H7 (cell line): Measurements from ENCODE around the gene DHRS1. TPM values are rescaled to one million over a fixed set of nuclear protein-coding genes. Genes with fewer than 3 reads are reported as not detected.
A peak's percentile ranks its signal among the peaks of the same experiment; 100 is the strongest.

Source experiments
- DNase-seq: peaks from one replicate; pipeline ENCODE4 v3.0.0; 2012
- H3K27me3 ChIP-seq: 2 replicates; pipeline ENCODE4 v1.6.0; 2011; ENCODE audit warnings: mild to moderate bottlenecking, low read length; ENCODE audit not compliant: control insufficient read depth, insufficient read depth
- H3K36me3 ChIP-seq: replicated peaks from 2 replicates; pipeline ENCODE4 v1.5.1; 2011; ENCODE audit warnings: low read length; ENCODE audit not compliant: control insufficient read depth, insufficient read depth
- H3K4me3 ChIP-seq: 2 replicates; pipeline ENCODE4 v1.5.1; 2011; ENCODE audit warnings: low read depth, mild to moderate bottlenecking, control low read depth, low read length, moderate library complexity; ENCODE audit not compliant: insufficient read depth
- total RNA-seq: library from RNA; depleted of rRNA; stranded (reverse); fragments of >200 nt; shearing (Covaris generic); gene quantifications from 2 replicates; pipeline ENCODE4 v1.2.3, GENCODE V29; 2014

The DHRS1 gene
- total RNA-seq, 1 experiment from 2014 or later, result 18.8 TPM

DNA sequence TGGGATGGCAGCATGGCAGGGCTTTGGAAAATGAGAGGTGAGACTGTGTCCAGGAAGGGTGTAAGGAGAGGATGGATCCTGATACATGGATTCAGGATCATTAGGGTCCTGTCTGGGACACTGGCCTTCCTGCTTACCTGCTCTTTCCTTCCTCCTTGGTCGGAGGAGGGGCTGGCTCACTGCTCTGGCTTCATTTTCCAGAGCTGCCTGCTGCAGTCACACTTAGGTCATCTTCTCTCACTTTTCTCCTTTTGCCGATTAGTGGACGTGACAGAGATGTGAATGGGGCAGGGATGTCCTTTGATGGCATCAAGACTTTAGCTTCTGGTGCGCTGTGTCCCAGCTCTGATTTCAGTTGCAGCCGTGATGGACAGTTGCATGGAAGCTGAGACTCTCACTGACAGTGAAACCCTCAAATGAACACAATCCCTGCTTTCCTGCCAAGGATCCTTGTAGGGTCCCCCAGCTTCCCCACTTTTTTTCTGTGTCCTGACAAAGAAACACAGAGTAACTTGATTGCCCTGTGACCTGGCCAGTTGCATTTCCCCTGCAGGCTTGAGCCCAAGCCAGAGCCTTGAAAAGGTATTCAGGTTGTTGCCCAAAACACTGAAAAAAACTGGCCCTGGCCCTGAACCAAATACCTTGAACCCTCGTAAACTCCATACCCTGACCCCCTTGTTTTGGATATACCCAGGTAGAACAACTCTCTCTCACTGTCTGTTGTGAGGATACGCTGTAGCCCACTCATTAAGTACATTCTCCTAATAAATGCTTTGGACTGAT lies 9.0 kb upstream of the DHRS1 start:
- Histone ChIP-seq H3K4me3 (no peak overlapping the region), H3K36me3 (peaks cover 32% of the 10 kb centered on the region), H3K27me3 (no peaks in the 10 kb centered on the region)
- no peak for DNase-seq

DNA sequence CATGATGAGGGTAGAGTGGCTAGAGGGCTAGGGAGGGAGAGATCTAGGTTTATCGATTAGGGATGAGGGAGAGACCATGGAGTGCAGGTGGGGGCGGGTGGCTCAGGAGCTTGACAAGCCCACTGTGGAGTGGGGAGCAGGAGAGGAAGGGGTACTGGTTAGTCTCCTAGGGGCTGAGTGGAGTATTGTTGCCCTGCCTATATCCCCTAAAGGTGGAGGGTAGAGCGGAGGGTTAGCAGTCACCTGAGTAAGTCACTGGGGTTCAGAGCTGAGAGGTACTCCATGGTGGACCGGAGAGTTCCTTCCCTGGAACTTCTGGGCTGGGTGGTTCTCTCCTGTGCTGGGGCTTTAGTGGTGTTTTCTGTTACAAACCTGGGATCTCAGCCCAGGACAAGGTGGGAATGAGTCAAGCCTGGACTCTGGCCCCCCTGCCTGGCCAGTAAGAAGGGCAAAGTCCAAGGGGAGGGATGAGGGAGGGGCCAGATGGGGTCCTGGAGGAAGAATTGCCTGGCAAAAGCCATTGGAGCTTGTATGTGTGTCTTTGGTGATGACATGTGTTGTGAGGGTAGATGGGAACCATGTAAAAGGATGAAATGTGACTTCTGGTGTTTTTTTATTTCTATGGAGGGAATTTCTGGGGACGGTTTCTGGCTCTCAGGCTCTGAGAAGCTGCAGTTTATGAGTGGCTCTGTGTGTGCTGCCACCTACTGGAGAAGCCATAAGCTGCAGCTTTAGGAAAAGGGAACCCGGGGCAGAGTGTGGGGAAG lies 8.2 kb upstream of the DHRS1 start, which contains the start of gene CIDEB:
CIDEB (minus strand) TSS at position 403 of the 767 bp plus-strand sequence; CDS start at position 284, 119 bp downstream.
- Histone ChIP-seq H3K4me3 (no peak within 1 kb of the TSS), H3K36me3 (peaks cover 36% of the 10 kb centered on the region)
- DNase-seq, result peak; percentile 90

DNA sequence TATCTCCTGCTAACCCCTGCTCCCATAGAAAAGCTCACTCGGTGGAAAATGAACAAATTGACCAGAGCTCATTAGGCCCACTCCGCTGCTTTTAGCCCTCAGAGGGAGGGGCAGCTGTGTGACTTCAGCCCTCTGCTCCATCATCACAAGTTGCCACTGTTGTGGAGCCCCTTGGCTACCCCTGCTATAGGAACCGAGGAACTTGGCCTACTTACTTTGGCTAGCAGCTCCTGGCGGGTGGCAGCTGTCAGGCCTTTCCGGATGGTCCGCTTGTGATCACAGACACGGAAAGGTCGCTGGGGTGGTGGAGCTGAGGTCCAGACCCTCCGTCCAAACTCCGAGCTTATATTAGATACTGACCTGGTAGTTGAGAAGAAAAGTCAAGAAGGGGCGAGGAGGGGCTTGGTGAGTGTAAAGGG lies 7.6 kb upstream of the DHRS1 start:
- DNase-seq, result no peak
- Histone ChIP-seq H3K27me3 (no peaks in the 10 kb centered on the region), H3K36me3 (peaks cover 42% of the 10 kb centered on the region), H3K4me3 (no peak overlapping the region)

More for the DNA sequence above, 8.2 kb upstream of the DHRS1 start, which contains the start of gene CIDEB:
- H3K27me3 ChIP-seq, result no peaks in the 10 kb centered on the region

DNA sequence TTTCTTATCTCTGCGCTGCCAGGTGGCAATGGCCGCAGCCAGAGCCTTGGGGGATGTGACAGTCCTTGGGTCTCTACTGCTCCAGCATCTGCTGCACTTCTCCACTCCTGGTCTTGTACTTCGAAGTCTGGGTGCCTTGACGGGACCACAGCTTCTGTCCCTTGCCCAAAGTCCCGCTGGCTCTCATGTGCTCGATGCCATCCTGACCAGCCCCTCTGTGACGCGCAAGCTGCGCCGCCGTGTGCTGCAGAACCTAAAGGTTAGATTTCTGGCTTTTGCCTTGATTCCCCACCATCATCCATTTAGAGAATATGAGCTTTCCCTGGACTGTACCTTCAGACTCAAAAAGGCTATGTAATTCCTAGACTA lies 4.4 kb upstream of the DHRS1 start:
- Histone ChIP-seq H3K36me3 (peaks cover 47% of the 10 kb centered on the region), H3K27me3 (no peaks in the 10 kb centered on the region), H3K4me3 (no peak overlapping the region)
- no peak for DNase-seq

DNA sequence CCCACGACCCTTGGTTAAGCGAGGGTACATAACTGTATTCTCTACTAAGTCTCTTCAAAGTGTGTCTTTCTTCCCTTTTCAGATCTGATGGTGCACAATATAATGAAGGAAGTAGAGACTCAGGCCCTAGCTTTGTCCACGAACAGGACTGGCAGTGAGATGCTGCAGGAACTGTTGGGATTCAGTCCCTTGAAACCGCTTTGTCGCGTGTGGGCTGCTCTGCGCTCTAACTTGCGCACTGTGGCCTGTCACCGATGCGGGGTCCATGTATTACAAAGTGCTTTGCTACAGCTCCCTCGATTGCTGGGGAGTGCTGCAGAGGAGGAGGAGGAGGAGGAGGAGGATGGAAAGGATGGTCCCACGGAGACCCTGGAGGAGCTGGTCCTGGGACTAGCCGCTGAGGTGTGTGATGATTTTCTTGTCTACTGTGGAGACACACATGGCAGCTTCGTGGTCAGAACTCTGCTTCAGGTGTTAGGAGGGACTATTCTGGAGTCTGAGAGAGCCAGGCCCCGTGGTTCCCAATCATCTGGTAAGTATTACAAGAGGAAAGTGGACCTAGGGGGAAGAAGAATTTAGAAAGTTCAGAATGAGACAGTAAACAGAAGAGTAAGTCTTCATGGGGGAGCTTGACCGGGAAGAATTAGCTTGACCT lies 873 bp upstream of the DHRS1 start:
- peaks cover 35% of the 10 kb centered on the region for H3K36me3 ChIP-seq
- no peak for DNase-seq

DNA sequence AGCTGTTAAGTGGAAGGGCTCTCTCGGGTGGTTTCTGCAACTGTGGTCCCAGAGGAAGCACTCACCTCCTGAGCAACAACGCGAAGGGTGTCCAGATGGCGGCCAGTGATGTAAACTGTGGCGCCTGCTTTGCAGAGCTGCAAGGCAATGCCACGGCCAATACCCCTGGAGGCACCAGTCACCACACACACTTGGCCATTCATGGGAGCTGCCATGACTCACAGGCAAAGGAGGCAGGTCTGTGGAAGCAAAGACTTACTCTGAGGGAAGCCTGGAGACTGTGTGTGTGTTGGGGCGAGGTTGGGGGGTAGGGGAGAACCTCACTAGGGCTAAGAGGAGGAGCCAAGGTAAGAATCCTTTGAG lies 707 bp downstream of the DHRS1 start:
- H3K4me3 ChIP-seq, result peak overlapping the region; percentile 82
- no peaks in the 10 kb centered on the region for H3K27me3 ChIP-seq
- DNase-seq, result no peak
- peaks cover 24% of the 10 kb centered on the region for H3K36me3 ChIP-seq

More for the DNA sequence above, 873 bp upstream of the DHRS1 start:
- Histone ChIP-seq H3K4me3 (peak overlapping the region; percentile 82), H3K27me3 (no peaks in the 10 kb centered on the region)

DNA sequence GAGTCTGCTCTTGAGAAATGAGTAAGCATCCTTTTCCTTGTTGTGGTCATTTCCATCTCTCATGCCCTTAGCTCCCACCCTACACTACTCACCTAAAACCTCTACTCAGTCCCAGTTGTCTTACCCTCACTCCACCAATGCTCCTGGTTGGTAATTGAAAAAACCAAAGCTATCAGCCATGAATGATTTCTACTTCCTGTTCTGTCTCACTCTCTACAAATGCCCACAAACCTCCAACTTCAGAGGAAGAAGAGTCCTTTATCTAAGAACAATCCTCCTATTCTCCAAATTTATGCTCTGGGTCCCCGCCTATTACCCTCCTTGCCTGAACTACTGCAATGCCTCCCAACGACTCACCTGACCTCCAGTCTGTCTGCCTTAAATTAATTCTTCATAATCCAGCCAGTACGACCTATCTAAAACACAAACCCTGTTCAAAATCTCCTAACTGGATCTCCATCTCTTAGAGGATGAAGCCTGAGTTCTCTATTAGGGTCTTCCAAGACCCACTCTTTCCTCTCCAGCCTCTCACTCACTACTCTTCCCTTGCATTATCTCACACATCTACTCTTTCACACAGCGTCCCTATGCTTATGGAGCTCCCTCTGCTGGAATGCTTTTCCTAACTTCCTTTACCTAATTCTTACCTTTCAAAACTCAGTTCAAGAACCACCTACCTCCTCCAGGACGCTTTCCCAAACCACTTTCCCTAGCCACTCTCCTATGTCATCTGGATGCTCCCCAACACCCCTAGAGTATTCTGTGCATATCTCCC lies 2.2 kb downstream of the DHRS1 start:
- Histone ChIP-seq H3K36me3 (peaks cover 12% of the 10 kb centered on the region), H3K27me3 (no peaks in the 10 kb centered on the region)
- DNase-seq, result peak; percentile 75

DNA sequence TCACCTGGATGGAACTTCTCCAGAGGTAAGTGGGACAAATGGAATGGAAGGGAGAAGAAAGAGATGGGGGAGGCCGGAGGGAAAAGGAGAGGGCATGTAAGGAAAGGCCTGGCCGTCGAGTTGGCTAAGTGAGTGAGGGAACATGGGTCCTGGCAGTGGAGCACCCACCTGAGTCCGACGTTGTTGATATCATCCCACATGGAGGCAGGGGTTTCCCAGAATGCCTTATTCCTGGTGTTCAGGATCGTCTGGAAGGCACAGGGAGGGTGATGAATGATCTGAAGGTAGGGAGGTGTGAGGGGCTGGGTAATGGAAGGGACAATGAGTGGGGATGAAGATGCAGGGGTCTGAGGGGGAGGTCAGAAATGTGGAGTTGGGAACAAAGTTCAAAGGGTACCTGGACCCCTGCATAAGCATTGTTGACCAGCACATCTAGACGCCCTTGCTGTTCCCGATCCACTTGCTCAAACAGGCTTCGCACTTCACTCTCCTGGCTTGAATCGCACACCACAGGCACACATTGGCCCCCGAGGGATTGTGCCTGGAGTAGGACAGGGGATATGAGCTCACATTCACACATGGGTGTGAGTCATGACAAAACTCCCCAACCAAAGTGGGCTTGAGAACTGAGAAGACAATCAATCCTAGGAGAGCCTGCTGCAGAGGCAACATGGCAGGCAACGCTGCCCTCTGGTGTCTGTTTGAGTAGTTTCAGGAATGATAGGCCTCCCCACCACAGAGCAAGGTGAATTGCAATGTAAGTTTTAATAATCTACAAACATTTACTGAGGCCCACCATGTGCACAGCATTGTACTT lies 3.0 kb downstream of the DHRS1 start:
- no peak overlapping the region for H3K4me3 ChIP-seq
- H3K27me3 ChIP-seq, result no peaks in the 10 kb centered on the region
- peak; percentile 85 for DNase-seq
- H3K36me3 ChIP-seq, result peaks cover 5% of the 10 kb centered on the region

More for the DNA sequence above, 2.2 kb downstream of the DHRS1 start:
- no peak overlapping the region for H3K4me3 ChIP-seq

DNA sequence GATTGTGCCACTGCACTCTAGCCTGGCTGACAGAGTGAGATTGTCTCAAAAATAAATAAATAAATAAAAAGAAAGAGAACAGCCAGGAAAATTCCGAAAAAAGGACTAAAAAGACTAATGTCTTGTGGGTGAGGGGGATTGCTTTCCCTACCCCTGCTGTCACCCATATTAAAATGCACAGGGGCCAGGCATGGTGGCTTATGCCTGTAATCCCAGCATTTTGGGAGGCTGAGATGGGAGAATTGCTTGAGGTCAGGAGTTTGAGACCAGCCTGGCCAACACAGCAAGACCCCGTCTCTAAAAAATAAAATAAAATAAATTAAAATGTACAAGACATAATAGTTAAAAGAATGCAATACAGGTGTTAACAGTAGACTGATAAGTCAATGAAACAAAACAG lies 6.1 kb downstream of the DHRS1 start:
- DNase-seq, result no peak

DNA sequence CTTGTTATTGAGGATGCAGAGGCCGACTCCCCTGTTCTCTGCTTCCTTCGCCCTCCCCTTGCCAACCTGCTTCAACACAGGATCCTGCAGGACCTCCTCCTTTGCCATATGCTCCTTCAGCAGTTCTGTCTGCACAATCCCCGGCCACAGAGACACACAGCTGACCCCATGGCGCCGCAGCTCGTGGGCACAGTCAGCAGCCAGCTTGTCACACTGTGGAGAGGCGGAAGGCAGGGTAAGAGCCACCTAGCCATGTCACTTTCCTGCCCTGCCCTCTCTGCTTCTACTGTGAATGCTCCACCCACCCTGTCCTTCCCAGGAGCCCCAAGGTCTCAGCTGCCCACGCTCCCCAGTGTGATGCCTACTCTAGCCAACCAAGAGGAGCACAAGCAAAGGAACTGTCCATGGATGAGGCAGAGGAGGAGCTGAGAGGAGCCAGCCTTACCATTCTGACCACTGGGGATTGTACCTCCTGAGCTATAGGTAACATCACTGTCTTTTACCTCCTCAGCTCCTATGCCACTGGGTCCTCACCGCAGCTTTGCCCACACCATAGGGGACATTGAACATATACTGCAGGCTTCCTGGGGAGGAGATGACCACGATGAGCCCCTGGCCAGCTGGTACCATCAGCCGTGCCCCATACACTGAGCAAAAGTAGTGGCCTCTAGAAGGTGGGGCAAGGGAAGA lies 7.3 kb downstream of the DHRS1 start:
- DNase-seq, result no peak
- H3K4me3 ChIP-seq, result no peak overlapping the region

More for the DNA sequence above, 6.1 kb downstream of the DHRS1 start:
- Histone ChIP-seq H3K4me3 (no peak overlapping the region), H3K27me3 (no peaks in the 10 kb centered on the region), H3K36me3 (peaks cover 8% of the 10 kb centered on the region)

DNA sequence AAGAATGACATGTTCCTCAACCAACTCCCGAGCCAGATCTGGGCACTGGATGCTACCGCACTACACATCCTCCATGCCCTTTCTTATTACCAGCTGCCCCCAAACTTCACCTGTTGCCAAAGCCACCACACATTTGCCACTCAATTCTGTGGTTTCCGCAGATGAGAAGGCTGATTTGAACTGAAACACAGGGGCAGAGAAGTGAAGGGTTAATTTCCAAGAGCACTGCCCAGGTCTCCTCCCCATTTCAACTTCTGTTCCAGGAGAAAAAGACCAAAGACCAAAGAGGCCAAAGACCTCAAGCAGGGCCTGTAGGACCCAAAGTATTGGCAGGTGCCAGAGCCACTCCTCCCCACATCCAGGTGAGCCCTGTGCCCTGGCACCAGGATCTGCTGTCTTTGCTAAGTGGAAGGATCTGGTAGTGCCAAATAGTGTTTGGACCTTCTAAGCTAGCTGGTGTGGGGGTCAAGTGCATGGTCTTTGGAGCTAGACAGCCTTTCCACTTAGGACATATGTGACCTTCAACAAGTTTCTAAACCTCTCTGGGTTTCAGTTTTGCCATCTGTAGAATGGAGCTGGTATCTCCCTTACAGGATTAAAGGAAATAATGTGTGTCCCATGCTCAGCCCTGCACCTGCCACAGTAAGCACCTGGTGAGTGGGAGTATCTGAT lies 8.0 kb downstream of the DHRS1 start:
- Histone ChIP-seq H3K27me3 (no peaks in the 10 kb centered on the region), H3K36me3 (peaks cover 8% of the 10 kb centered on the region), H3K4me3 (no peak overlapping the region)
- DNase-seq, result no peak

More for the DNA sequence above, 7.3 kb downstream of the DHRS1 start:
- H3K36me3 ChIP-seq, result peaks cover 8% of the 10 kb centered on the region
- H3K27me3 ChIP-seq, result no peaks in the 10 kb centered on the region

DNA sequence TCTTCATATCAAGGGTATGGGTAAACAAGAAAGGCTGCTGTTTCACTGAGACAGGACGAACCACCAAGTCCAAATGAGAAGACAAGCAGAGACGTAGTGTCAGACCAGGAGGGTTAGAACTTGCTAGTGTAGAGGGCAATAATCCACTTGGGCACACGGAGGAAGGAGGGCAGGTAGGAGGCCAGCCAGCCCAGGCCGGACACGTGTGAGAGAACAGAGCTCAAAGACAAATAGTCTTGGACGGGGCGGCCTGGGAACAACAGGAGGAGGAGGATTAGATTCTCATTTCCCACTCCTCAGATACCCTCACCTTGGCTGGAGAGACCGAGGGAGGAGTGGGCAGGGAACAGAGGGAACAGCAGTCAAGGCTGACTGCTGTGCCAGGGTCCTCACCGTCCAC lies 8.8 kb downstream of the DHRS1 start:
- H3K4me3 ChIP-seq, result no peak overlapping the region
- no peaks in the 10 kb centered on the region for H3K27me3 ChIP-seq
- peaks cover 7% of the 10 kb centered on the region for H3K36me3 ChIP-seq
- no peak for DNase-seq
